ENCODE data around the gene GNPTAB. TPM values are rescaled to one million over a fixed set of nuclear protein-coding genes. Genes with fewer than 3 reads are reported as not detected.

GNPTAB gene
- total RNA-seq, 2 experiments from 2014 or later, result 38.9 to 66.5 TPM

- Histone ChIP-seq H2AFZ (ENCODE audit: low read length) (no peak overlapping the region), H3K4me3 (ENCODE audit: low read depth, low read length, poor library complexity, severe bottlenecking) (no peak overlapping the region), H3K4me2 (ENCODE audit: low read length) (no peak overlapping the region), H3K9me3 (ENCODE audit: low read length) (no peaks in the 10 kb centered on the region), H3K79me2 (ENCODE audit: insufficient read depth, low read depth, low read length) (no peaks in the 10 kb centered on the region), H4K20me1 (ENCODE audit: insufficient read depth, low read length) (no peaks in the 10 kb centered on the region), H3K4me1 (ENCODE audit: insufficient read depth, low read length, poor library complexity, severe bottlenecking) (peaks cover 56% of the 10 kb centered on the region), H3K36me3 (ENCODE audit: insufficient read depth, low read length) (peaks cover 29% of the 10 kb centered on the region), H3K9me2 (ENCODE audit: insufficient read depth, low read length) (no peaks in the 10 kb centered on the region), H3K27ac (ENCODE audit: low read depth, low read length, poor library complexity, severe bottlenecking) (no peak overlapping the region)
- POLR2A ChIA-PET, result no interaction called here
- CTCF ChIA-PET (ENCODE audit: unreplicated experiment), result no interaction called here
- no peak for DNase-seq (ENCODE audit: low spot score)
- BruUV-seq (replicated peaks), result no TSS peak
- intact Hi-C loops (cut with micrococcal nuclease; ENCODE audit: unreplicated experiment), result loop anchor here (5.0 to 10.0 kb wide), 3 partner anchors 109 to 249 kb away; no protein-coding TSS in a partner anchor
- TF ChIP-seq CTCF (conservative IDR thresholded peaks at IDR 0.05; ENCODE audit: low read length) (no peak), EZH2phosphoT487 (IDR thresholded peaks at IDR 0.05; ENCODE audit: borderline replicate concordance, low read depth, low read length) (no peak)
Measured at GRCh38 chr12:101740980-101741379, 89.8 kb downstream of the GNPTAB start.

GRCh38 chr12:101740566-101740965 is 90.2 kb downstream of the GNPTAB start:
- DNase-seq (ENCODE audit: low spot score), result no peak
- Histone ChIP-seq H3K9me2 (ENCODE audit: insufficient read depth, low read length) (no peaks in the 10 kb centered on the region), H2AFZ (ENCODE audit: low read length) (no peak overlapping the region), H3K4me3 (ENCODE audit: low read depth, low read length, poor library complexity, severe bottlenecking) (no peak overlapping the region), H3K27ac (ENCODE audit: low read depth, low read length, poor library complexity, severe bottlenecking) (no peak overlapping the region), H3K79me2 (ENCODE audit: insufficient read depth, low read depth, low read length) (no peaks in the 10 kb centered on the region), H4K20me1 (ENCODE audit: insufficient read depth, low read length) (no peaks in the 10 kb centered on the region), H3K4me1 (ENCODE audit: insufficient read depth, low read length, poor library complexity, severe bottlenecking) (peaks cover 52% of the 10 kb centered on the region), H3K36me3 (ENCODE audit: insufficient read depth, low read length) (peaks cover 24% of the 10 kb centered on the region), H3K4me2 (ENCODE audit: low read length) (no peak overlapping the region), H3K9me3 (ENCODE audit: low read length) (no peaks in the 10 kb centered on the region)
- no peak for TF ChIP-seq EZH2phosphoT487 (IDR thresholded peaks at IDR 0.05; ENCODE audit: borderline replicate concordance, low read depth, low read length)
- no peak for TF ChIP-seq CTCF (conservative IDR thresholded peaks at IDR 0.05; ENCODE audit: low read length)
- ChIA-PET POLR2A (no interaction called here), CTCF (ENCODE audit: unreplicated experiment) (no interaction called here)
- intact Hi-C loops (cut with micrococcal nuclease; ENCODE audit: unreplicated experiment), result loop anchor here (5.0 to 10.0 kb wide), 3 partner anchors 108 to 248 kb away; no protein-coding TSS in a partner anchor
- BruUV-seq (replicated peaks), result no TSS peak

- no peak for DNase-seq (ENCODE audit: low spot score)
- Histone ChIP-seq H3K9me3 (ENCODE audit: low read length) (no peaks in the 10 kb centered on the region), H3K4me2 (ENCODE audit: low read length) (no peak within 1 kb of the TSS), H3K27ac (ENCODE audit: low read depth, low read length, poor library complexity, severe bottlenecking) (no peak within 1 kb of the TSS), H2AFZ (ENCODE audit: low read length) (no peak within 1 kb of the TSS), H3K4me1 (ENCODE audit: insufficient read depth, low read length, poor library complexity, severe bottlenecking) (peaks cover 37% of the 10 kb centered on the region), H3K79me2 (ENCODE audit: insufficient read depth, low read depth, low read length) (no peaks in the 10 kb centered on the region), H4K20me1 (ENCODE audit: insufficient read depth, low read length) (no peaks in the 10 kb centered on the region), H3K36me3 (ENCODE audit: insufficient read depth, low read length) (peaks cover 15% of the 10 kb centered on the region), H3K4me3 (ENCODE audit: low read depth, low read length, poor library complexity, severe bottlenecking) (no peak within 1 kb of the TSS), H3K9me2 (ENCODE audit: insufficient read depth, low read length) (no peaks in the 10 kb centered on the region)
- TF ChIP-seq CTCF (conservative IDR thresholded peaks at IDR 0.05; ENCODE audit: low read length) (no peak), EZH2phosphoT487 (IDR thresholded peaks at IDR 0.05; ENCODE audit: borderline replicate concordance, low read depth, low read length) (no peak)
- intact Hi-C loops (cut with micrococcal nuclease; ENCODE audit: unreplicated experiment), result no loop called here
- BruUV-seq (replicated peaks), result no TSS peak
- ChIA-PET POLR2A (interaction anchor here (1.5 kb wide), 1 partner anchor 39 kb away, joined by 3 read pairs; no protein-coding TSS in a partner anchor), CTCF (ENCODE audit: unreplicated experiment) (no interaction called here)
Measured at GRCh38 chr12:101738920-101739665, 91.7 kb downstream of the GNPTAB start, which contains the start of gene SYCP3. SYCP3 (minus strand) TSS chr12:101739462; CDS start chr12:101737935, 1,527 bp downstream.
